GM19023 (cell line): ENCODE data around the gene BEND5.

ENCODE experiments used
- ATAC-seq: cut with Tn5 transposase; IDR thresholded peaks from one replicate; pipeline ENCODE4 v1.9.1; 2021; ENCODE audit warnings: mild to moderate bottlenecking, moderate library complexity; ENCODE audit not compliant: unreplicated experiment

Gene BEND5

GRCh38 chr1:48767975-48768510 lies 8.6 kb downstream of the BEND5 start:
- ATAC-seq, result no peak

- ATAC-seq, result no peak
Observed at GRCh38 chr1:48765335-48765734, 11.4 kb downstream of the BEND5 start.

- ATAC-seq, result no peak
Observed at GRCh38 chr1:48761986-48762385, 14.7 kb downstream of the BEND5 start.

- no peak for ATAC-seq
Observed at GRCh38 chr1:48761411-48761810, 15.3 kb downstream of the BEND5 start.

- ATAC-seq, result no peak
Observed at GRCh38 chr1:48760857-48761256, 15.8 kb downstream of the BEND5 start.

- ATAC-seq, result no peak
Observed at GRCh38 chr1:48758976-48759375, 17.7 kb downstream of the BEND5 start.

- peak; percentile 47 for ATAC-seq
Observed at GRCh38 chr1:48757363-48757762, 19.3 kb downstream of the BEND5 start.

GRCh38 chr1:48756683-48757316 lies 19.9 kb downstream of the BEND5 start:
- peak; percentile 60 for ATAC-seq

GRCh38 chr1:48753293-48753692 lies 23.4 kb downstream of the BEND5 start:
- no peak for ATAC-seq

GRCh38 chr1:48750109-48750508 lies 26.6 kb downstream of the BEND5 start:
- ATAC-seq, result peak; percentile 84

- no peak for ATAC-seq
Observed at GRCh38 chr1:48749068-48749467, 27.6 kb downstream of the BEND5 start.

GRCh38 chr1:48746906-48747305 lies 29.8 kb downstream of the BEND5 start:
- no peak for ATAC-seq

GRCh38 chr1:48744032-48744431 lies 32.7 kb downstream of the BEND5 start:
- no peak for ATAC-seq

- ATAC-seq, result no peak
Observed at GRCh38 chr1:48743480-48743879, 33.2 kb downstream of the BEND5 start.

- no peak for ATAC-seq
Observed at GRCh38 chr1:48741380-48741779, 35.3 kb downstream of the BEND5 start.

- ATAC-seq, result no peak
Observed at GRCh38 chr1:48740621-48741020, 36.1 kb downstream of the BEND5 start.

GRCh38 chr1:48739091-48739490 lies 37.6 kb downstream of the BEND5 start:
- ATAC-seq, result no peak

GRCh38 chr1:48738356-48738755 lies 38.3 kb downstream of the BEND5 start:
- ATAC-seq, result no peak

GRCh38 chr1:48735796-48736195 lies 40.9 kb downstream of the BEND5 start:
- no peak for ATAC-seq

- peak; percentile 75 for ATAC-seq
Observed at GRCh38 chr1:48730164-48730910, 46.4 kb downstream of the BEND5 start.

GRCh38 chr1:48728584-48728983 lies 48.1 kb downstream of the BEND5 start:
- ATAC-seq, result no peak

GRCh38 chr1:48726557-48727215 lies 50.0 kb downstream of the BEND5 start:
- ATAC-seq, result no peak
